Embryonic facial prominence (tissue), 1 donor: ENCODE data around the gene FRAT2.

Experiments
- DNase-seq: peaks from one replicate; pipeline ENCODE4 v3.0.0-alpha.2; 2016; ENCODE audit errors: extremely low spot score

FRAT2 gene

GRCh38 chr10:97325754-97326153, 8.8 kb downstream of the FRAT2 start:
- DNase-seq, result no peak

GRCh38 chr10:97323501-97323900, 11.0 kb downstream of the FRAT2 start:
- no peak for DNase-seq

- no peak for DNase-seq
These were observed 12.7 kb downstream of the FRAT2 start for GRCh38 chr10:97321804-97322190.

- DNase-seq, result no peak
These were observed 13.3 kb downstream of the FRAT2 start for GRCh38 chr10:97321032-97321803.

GRCh38 chr10:97320480-97321031, 14.0 kb downstream of the FRAT2 start:
- DNase-seq, result no peak

- no peak for DNase-seq
These were observed 14.7 kb downstream of the FRAT2 start for GRCh38 chr10:97319671-97320479.

GRCh38 chr10:97318772-97319651, 15.5 kb downstream of the FRAT2 start, which contains the start of gene FRAT1:
Gene FRAT1, plus strand, starts transcription at chr10:97319271. Its CDS starts 183 bp downstream, at chr10:97319454.
- DNase-seq, result peak; percentile 82

- no peak for DNase-seq
These were observed 19.9 kb downstream of the FRAT2 start for GRCh38 chr10:97314671-97315070.

- no peak for DNase-seq
These were observed 21.6 kb downstream of the FRAT2 start for GRCh38 chr10:97312897-97313296.

GRCh38 chr10:97311111-97311626, 23.4 kb downstream of the FRAT2 start:
- no peak for DNase-seq

- DNase-seq, result no peak
These were observed 26.4 kb downstream of the FRAT2 start for GRCh38 chr10:97307866-97308780.

- DNase-seq, result no peak
These were observed 27.1 kb downstream of the FRAT2 start for GRCh38 chr10:97307441-97307840.

GRCh38 chr10:97302088-97302791, 32.3 kb downstream of the FRAT2 start:
- DNase-seq, result no peak

- no peak for DNase-seq
These were observed 33.5 kb downstream of the FRAT2 start for GRCh38 chr10:97300980-97301379.

GRCh38 chr10:97298223-97298571, 36.3 kb downstream of the FRAT2 start:
- DNase-seq, result no peak

GRCh38 chr10:97297556-97298222, 36.8 kb downstream of the FRAT2 start:
- no peak for DNase-seq

- no peak for DNase-seq
These were observed 41.7 kb downstream of the FRAT2 start for GRCh38 chr10:97292862-97293198.

GRCh38 chr10:97292097-97292861, 42.2 kb downstream of the FRAT2 start, which contains the start of gene ARHGAP19:
Gene ARHGAP19, minus strand, starts transcription at chr10:97292637. Its CDS starts 10 bp downstream, at chr10:97292627.
- peak; percentile 98 for DNase-seq
